H9 (cell line): ENCODE measurements around the gene ZFPM1. TPM values are rescaled to one million over a fixed set of nuclear protein-coding genes. Genes with fewer than 3 reads are reported as not detected.

Experiments used
- DNase-seq: peaks from one replicate; pipeline ENCODE4 v3.0.0-alpha.2; 2017
- H2AFZ ChIP-seq: one replicate; pipeline ENCODE4 v1.6.1; 2013; ENCODE audit warnings: mild to moderate bottlenecking, low read length, control low read depth, moderate library complexity
- H2AK5ac ChIP-seq: 2 replicates; pipeline ENCODE4 v1.6.1; 2013; ENCODE audit warnings: low read length, control low read depth, mixed read lengths; ENCODE audit not compliant: insufficient read length
- H2BK120ac ChIP-seq: one replicate; pipeline ENCODE4 v1.6.1; 2013; ENCODE audit warnings: low read depth, mild to moderate bottlenecking, low read length, control low read depth, inconsistent platforms; ENCODE audit not compliant: poor library complexity, severe bottlenecking
- H2BK12ac ChIP-seq: 2 replicates; pipeline ENCODE4 v1.6.1; 2013; ENCODE audit warnings: low read length, control low read depth, mixed read lengths, low read depth; ENCODE audit not compliant: insufficient read length
- H2BK15ac ChIP-seq: 2 replicates; pipeline ENCODE4 v1.6.1; 2013; ENCODE audit warnings: low read depth, low read length, control low read depth
- H2BK20ac ChIP-seq: one replicate; pipeline ENCODE4 v1.6.1; 2013; ENCODE audit warnings: low read depth, mild to moderate bottlenecking, low read length, control low read depth, inconsistent platforms; ENCODE audit not compliant: poor library complexity, severe bottlenecking
- H2BK5ac ChIP-seq: 2 replicates; pipeline ENCODE4 v1.6.1; 2013; ENCODE audit warnings: low read length, control low read depth, mixed read lengths; ENCODE audit not compliant: insufficient read length
- H3K14ac ChIP-seq: 2 replicates; pipeline ENCODE4 v1.6.1; 2013; ENCODE audit warnings: low read length, control low read depth; ENCODE audit not compliant: insufficient read depth
- H3K18ac ChIP-seq: 2 replicates; pipeline ENCODE4 v1.6.1; 2013; ENCODE audit warnings: low read depth, mild to moderate bottlenecking, mixed read lengths, low read length, control low read depth; ENCODE audit not compliant: insufficient read length
- H3K23ac ChIP-seq: 2 replicates; pipeline ENCODE4 v1.6.1; 2013; ENCODE audit warnings: low read length, control low read depth, mixed read lengths, low read depth; ENCODE audit not compliant: insufficient read length
- H3K23me2 ChIP-seq: 2 replicates; pipeline ENCODE4 v1.6.1; 2013; ENCODE audit warnings: low read depth, mild to moderate bottlenecking, mixed read lengths, low read length, control low read depth; ENCODE audit not compliant: insufficient read length, poor library complexity, severe bottlenecking
- H3K27ac ChIP-seq: 2 replicates; pipeline ENCODE4 v1.5.1; 2013; ENCODE audit warnings: low read length, control low read depth, mixed read lengths, low read depth; ENCODE audit not compliant: insufficient read length
- H3K27me3 ChIP-seq: 2 replicates; pipeline ENCODE4 v1.6.1; 2013; ENCODE audit warnings: low read length, control low read depth, inconsistent platforms; ENCODE audit not compliant: insufficient read depth
- H3K4ac ChIP-seq: 2 replicates; pipeline ENCODE4 v1.6.1; 2013; ENCODE audit warnings: low read depth, mild to moderate bottlenecking, control low read depth, inconsistent platforms, low read length, moderate library complexity
- H3K4me1 ChIP-seq: 2 replicates; pipeline ENCODE4 v1.6.1; 2013; ENCODE audit warnings: low read length, control low read depth, inconsistent platforms; ENCODE audit not compliant: insufficient read depth
- H3K4me2 ChIP-seq: 2 replicates; pipeline ENCODE4 v1.6.1; 2013; ENCODE audit warnings: low read length, control low read depth, mixed read lengths; ENCODE audit not compliant: insufficient read length, insufficient read depth
- H3K56ac ChIP-seq: 2 replicates; pipeline ENCODE4 v1.6.1; 2013; ENCODE audit warnings: low read depth, mild to moderate bottlenecking, mixed read lengths, low read length, control low read depth; ENCODE audit not compliant: insufficient read length
- H3K79me1 ChIP-seq: 2 replicates; pipeline ENCODE4 v1.6.1; 2013; ENCODE audit warnings: low read depth, mild to moderate bottlenecking, moderate library complexity, low read length, control low read depth, inconsistent platforms; ENCODE audit not compliant: insufficient read depth, poor library complexity, severe bottlenecking
- H3K79me2 ChIP-seq: 2 replicates; pipeline ENCODE4 v1.6.1; 2013; ENCODE audit warnings: low read length, control low read depth, inconsistent platforms; ENCODE audit not compliant: insufficient read depth
- H3K9ac ChIP-seq: 2 replicates; pipeline ENCODE4 v1.6.1; 2013; ENCODE audit warnings: low read length, control low read depth, mixed read lengths; ENCODE audit not compliant: insufficient read length; ENCODE audit errors: extremely low read depth
- H3K9me3 ChIP-seq: one replicate; pipeline ENCODE4 v1.6.1; 2013; ENCODE audit warnings: low read depth, low read length, inconsistent platforms; ENCODE audit not compliant: control insufficient read depth
- H3T11ph ChIP-seq: one replicate; pipeline ENCODE4 v1.6.1; 2013; ENCODE audit warnings: mild to moderate bottlenecking, low read length, control low read depth, inconsistent platforms
- H4K20me1 ChIP-seq: one replicate; pipeline ENCODE4 v1.6.1; 2013; ENCODE audit not compliant: control insufficient read depth, insufficient read length, insufficient read depth
- H4K5ac ChIP-seq: 2 replicates; pipeline ENCODE4 v1.6.1; 2013; ENCODE audit warnings: low read depth, mild to moderate bottlenecking, mixed read lengths, low read length, control low read depth; ENCODE audit not compliant: insufficient read length
- H4K8ac ChIP-seq: replicated peaks from 2 replicates; pipeline ENCODE4 v1.6.1; 2013; ENCODE audit warnings: low read length, control low read depth, mixed read lengths, low read depth; ENCODE audit not compliant: insufficient read length
- H4K91ac ChIP-seq: 2 replicates; pipeline ENCODE4 v1.6.1; 2013; ENCODE audit warnings: low read depth, mild to moderate bottlenecking, moderate library complexity, mixed read lengths, low read length, control low read depth; ENCODE audit not compliant: insufficient read length
- H3K27ac Mint-ChIP-seq, 3 experiments: 2 replicates in 2 of 3; 3 replicates in 1 of 3; pipeline ENCODE4 v1.8.0; 2020 to 2021; ENCODE audit warnings: mixed read lengths in 3 of 3, mild to moderate bottlenecking in 1 of 3, moderate library complexity in 1 of 3
- H3K27me3 Mint-ChIP-seq: 2 replicates; pipeline ENCODE4 v1.8.0; 2021; ENCODE audit warnings: low read depth, mild to moderate bottlenecking, moderate library complexity, mixed read lengths
- H3K36me3 Mint-ChIP-seq, 3 experiments: 2 replicates in 2 of 3; 3 replicates in 1 of 3; pipeline ENCODE4 v1.8.0; 2020 to 2021; ENCODE audit warnings: low read depth in 3 of 3, mixed read lengths in 3 of 3; ENCODE audit not compliant: insufficient read depth in 1 of 3
- H3K4me1 Mint-ChIP-seq, 2 experiments: 2 replicates each; pipeline ENCODE4 v1.8.0; 2020; ENCODE audit warnings: mixed read lengths in 2 of 2
- H3K4me3 Mint-ChIP-seq, 2 experiments: 2 replicates in 1 of 2; 3 replicates in 1 of 2; pipeline ENCODE4 v1.8.0; 2020 to 2021; ENCODE audit warnings: mild to moderate bottlenecking in 2 of 2, mixed read lengths in 2 of 2, moderate library complexity in 1 of 2
- H3K9me3 Mint-ChIP-seq, 2 experiments: 2 replicates in 1 of 2; 3 replicates in 1 of 2; pipeline ENCODE4 v1.8.0; 2020; ENCODE audit warnings: mild to moderate bottlenecking in 2 of 2, mixed read lengths in 2 of 2, moderate library complexity in 1 of 2
- WGBS: extraction: QIAGEN DNeasy Blood & Tissue Kit; methylation state at CpG from one replicate; pipeline ENCODE4 v1.1.7; 2013; ENCODE audit warnings: missing lambda C conversion rate, low lambda C conversion rate, mixed read lengths; ENCODE audit not compliant: insufficient read length; ENCODE audit errors: extremely low coverage; 5-methylcytosine and 5-hydroxymethylcytosine counted together
- total RNA-seq: library from RNA; stranded (reverse); gene quantifications from 2 replicates; pipeline ENCODE4 v1.2.1, GENCODE V29; 2021
- TF ChIP-seq, protein P1 (sequence below): fragments of 200-600 bp; sonication (generic); conservative IDR thresholded peaks from 3 replicates; pipeline ENCODE4 v1.8.0; 2021; ENCODE audit warnings: antibody characterized with exemption, mild to moderate bottlenecking

ZFPM1 gene
- total RNA-seq, 1 experiment from 2014 or later, result 3.6 TPM

- Histone ChIP-seq H3K18ac (no peak overlapping the region), H2BK20ac (no peak overlapping the region), H4K5ac (no peak overlapping the region), H4K8ac (no peak overlapping the region), H4K20me1 (no peaks in the 10 kb centered on the region), H3K23me2 (no peaks in the 10 kb centered on the region), H2BK12ac (no peak overlapping the region), H2BK120ac (no peak overlapping the region), H3K23ac (no peak overlapping the region), H4K91ac (no peak overlapping the region), H3K14ac (no peak overlapping the region; the same call in 1 of the 2 replicates), H3K27me3 (no peaks in the 10 kb centered on the region), H3T11ph (no peak overlapping the region), H3K9ac (no peak overlapping the region), H3K4ac (no peak overlapping the region), H3K79me2 (no peaks in the 10 kb centered on the region), H3K27ac (no peak overlapping the region), H2BK15ac (no peak overlapping the region), H3K79me1 (no peaks in the 10 kb centered on the region), H3K4me1 (no peaks in the 10 kb centered on the region), H2AFZ (no peak overlapping the region), H3K56ac (no peak overlapping the region), H3K9me3 (no peaks in the 10 kb centered on the region), H3K4me2 (no peak overlapping the region), H2BK5ac (no peak overlapping the region), H2AK5ac (no peak overlapping the region)
- TF ChIP-seq, protein P1, sequence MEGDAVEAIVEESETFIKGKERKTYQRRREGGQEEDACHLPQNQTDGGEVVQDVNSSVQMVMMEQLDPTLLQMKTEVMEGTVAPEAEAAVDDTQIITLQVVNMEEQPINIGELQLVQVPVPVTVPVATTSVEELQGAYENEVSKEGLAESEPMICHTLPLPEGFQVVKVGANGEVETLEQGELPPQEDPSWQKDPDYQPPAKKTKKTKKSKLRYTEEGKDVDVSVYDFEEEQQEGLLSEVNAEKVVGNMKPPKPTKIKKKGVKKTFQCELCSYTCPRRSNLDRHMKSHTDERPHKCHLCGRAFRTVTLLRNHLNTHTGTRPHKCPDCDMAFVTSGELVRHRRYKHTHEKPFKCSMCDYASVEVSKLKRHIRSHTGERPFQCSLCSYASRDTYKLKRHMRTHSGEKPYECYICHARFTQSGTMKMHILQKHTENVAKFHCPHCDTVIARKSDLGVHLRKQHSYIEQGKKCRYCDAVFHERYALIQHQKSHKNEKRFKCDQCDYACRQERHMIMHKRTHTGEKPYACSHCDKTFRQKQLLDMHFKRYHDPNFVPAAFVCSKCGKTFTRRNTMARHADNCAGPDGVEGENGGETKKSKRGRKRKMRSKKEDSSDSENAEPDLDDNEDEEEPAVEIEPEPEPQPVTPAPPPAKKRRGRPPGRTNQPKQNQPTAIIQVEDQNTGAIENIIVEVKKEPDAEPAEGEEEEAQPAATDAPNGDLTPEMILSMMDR, result peak; percentile 22; the same call in 1 of the 3 replicates
- no CpG with 5 or more reads among the region's 22 CpGs for whole genome bisulfite sequencing
- Mint-ChIP-seq H3K27me3 (no peaks in the 10 kb centered on the region; the same call in 1 of the 2 replicates), H3K4me3 (no peak overlapping the region), H3K9me3 (no peaks in the 10 kb centered on the region; a peak in 2 of 5 replicates), H3K4me1 (peaks cover 0 to 4% of the 10 kb centered on the region in 2 experiments; a peak in 2 of 4 replicates), H3K36me3 (no peaks in the 10 kb centered on the region; a peak in 1 of 7 replicates), H3K27ac (peak overlapping the region in 2 of 3 experiments; percentile 2 to 22; a peak in 2 of 7 replicates)
- no peak for DNase-seq
These were observed 49.1 kb upstream of the ZFPM1 start for GRCh38 chr16:88403794-88404581.
